ENCODE data around the gene COL2A1. TPM values are rescaled to one million over a fixed set of nuclear protein-coding genes. Genes with fewer than 3 reads are reported as not detected.

Gene COL2A1
- total RNA-seq, 4 donors from 2014 or later, result 0.16 to 4.2 (median 1.9) TPM

- intact Hi-C loops (cut with DNase I; ENCODE audit: low total_unique reads), result no loop called here
- Histone ChIP-seq H3K27me3 (no peaks in the 10 kb centered on the region), H3K27ac (peak overlapping the region; percentile 14 to 63 (median 56)), H3K36me3 (no peaks in the 10 kb centered on the region), H3K4me3 (no peak overlapping the region), H3K9me3 (peaks cover 0 to 3% of the 10 kb centered on the region in 2 donors), H3K4me1 (peaks cover 0 to 26% (median 20%) of the 10 kb centered on the region in 4 donors)
- TF ChIP-seq CTCF (IDR thresholded peaks at IDR 0.05), result no peak
- TF ChIP-seq POLR2AphosphoS5 (IDR thresholded peaks at IDR 0.05), result no peak
- TF ChIP-seq EP300 (IDR thresholded peaks at IDR 0.05; ENCODE audit: low read depth), result no peak
- no peak for TF ChIP-seq POLR2A (IDR thresholded peaks at IDR 0.05)
- WGBS, 2 donors (ENCODE audit: low coverage in 1 of 2), result 37 to 53% methylated on average over 2 to 4 of the region's 4 CpGs
- DNase-seq, result peak; percentile 77
- in situ Hi-C loops (cut with MboI; ENCODE audit: low pct_ligation_motif_present in 1 of 4, low pct_unique_long_range_greater_than_20kb in 1 of 4, low sequenced_read_pairs in 3 of 4), result loop anchor here (10.0 to 25.0 kb wide), 3 partner anchors 208 to 217 kb away; partner anchors contain the start of genes ASB8 (in 3 of the 4) and ENDOU (in 1 of the 4)
Measured at GRCh38 chr12:47954467-47955045, 49.7 kb downstream of the COL2A1 start.

DNA sequence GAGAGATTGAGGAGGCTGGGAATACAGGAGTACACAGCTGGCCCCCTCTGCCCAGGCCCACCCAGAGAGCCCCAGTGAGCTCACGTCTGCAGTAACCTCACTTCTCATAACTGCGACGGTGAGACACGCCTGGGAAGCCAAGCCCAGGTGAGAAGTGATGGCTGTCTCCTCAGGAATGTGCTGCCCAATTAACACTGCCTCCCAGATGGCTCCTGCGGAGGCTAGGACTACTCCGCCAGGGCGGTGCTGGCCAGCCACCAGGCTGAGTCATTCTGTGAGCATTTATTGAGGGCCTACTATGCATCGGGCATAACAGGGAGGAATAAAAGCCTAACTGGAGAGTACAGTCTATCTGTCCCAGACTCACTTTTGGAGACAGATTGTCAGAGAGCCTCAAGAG is 50.2 kb downstream of the COL2A1 start:
- intact Hi-C loops (cut with DNase I; ENCODE audit: low total_unique reads) (no loop called here), in situ Hi-C loops (cut with MboI; ENCODE audit: low pct_ligation_motif_present in 1 of 4, low pct_unique_long_range_greater_than_20kb in 1 of 4, low sequenced_read_pairs in 3 of 4) (loop anchor here (10.0 to 25.0 kb wide), 3 partner anchors 208 to 217 kb away; partner anchors contain the start of genes ASB8 (in 3 of the 4) and ENDOU (in 1 of the 4))
- DNase-seq, result peak; percentile 46
- Histone ChIP-seq H3K36me3 (no peaks in the 10 kb centered on the region), H3K4me3 (no peak overlapping the region), H3K27me3 (no peaks in the 10 kb centered on the region), H3K27ac (peak overlapping the region; percentile 14 to 63 (median 56)), H3K9me3 (peaks cover 0 to 3% of the 10 kb centered on the region in 2 donors), H3K4me1 (peaks cover 0 to 31% (median 25%) of the 10 kb centered on the region in 4 donors)
- WGBS, 2 donors (ENCODE audit: low coverage in 1 of 2), result 38 to 80% methylated on average over 4 to 8 of the region's 8 CpGs
- no peak for TF ChIP-seq POLR2AphosphoS5 (IDR thresholded peaks at IDR 0.05)
- TF ChIP-seq POLR2A (IDR thresholded peaks at IDR 0.05), result no peak
- TF ChIP-seq EP300 (IDR thresholded peaks at IDR 0.05; ENCODE audit: low read depth), result no peak
- TF ChIP-seq CTCF (IDR thresholded peaks at IDR 0.05), result no peak

GRCh38 chr12:47950856-47951468 is 53.3 kb downstream of the COL2A1 start:
- WGBS, 2 donors (ENCODE audit: low coverage in 1 of 2), result 83 to 85% methylated on average over 3 to 7 of the region's 8 CpGs
- Histone ChIP-seq H3K4me3 (no peak overlapping the region), H3K27ac (no peak overlapping the region), H3K27me3 (no peaks in the 10 kb centered on the region), H3K36me3 (no peaks in the 10 kb centered on the region), H3K9me3 (no peaks in the 10 kb centered on the region), H3K4me1 (peaks cover 0 to 42% (median 31%) of the 10 kb centered on the region in 4 donors)
- intact Hi-C loops (cut with DNase I; ENCODE audit: low total_unique reads) (no loop called here), in situ Hi-C loops (cut with MboI; ENCODE audit: low pct_ligation_motif_present in 1 of 4, low pct_unique_long_range_greater_than_20kb in 1 of 4, low sequenced_read_pairs in 3 of 4) (loop anchor here (10.0 to 25.0 kb wide), 3 partner anchors 211 to 214 kb away; partner anchors contain the start of genes ASB8 (in 3 of the 4) and ENDOU (in 1 of the 4))
- TF ChIP-seq EP300 (IDR thresholded peaks at IDR 0.05; ENCODE audit: low read depth) (no peak), POLR2A (IDR thresholded peaks at IDR 0.05) (no peak), CTCF (IDR thresholded peaks at IDR 0.05) (no peak), POLR2AphosphoS5 (IDR thresholded peaks at IDR 0.05) (no peak)
- DNase-seq, result no peak

All from transverse colon (tissue), 4 donors.